GM21529 (cell line): ENCODE data around the gene AMH.
"Not testable (repeated sequence)": the region's sequence is repeated elsewhere in the genome, so short reads cannot be mapped to it uniquely, and the experiment has no call there.

Source experiments
- ATAC-seq: cut with Tn5 transposase; IDR thresholded peaks from one replicate; pipeline ENCODE4 v1.9.1; 2021; ENCODE audit not compliant: unreplicated experiment

The AMH gene

DNA sequence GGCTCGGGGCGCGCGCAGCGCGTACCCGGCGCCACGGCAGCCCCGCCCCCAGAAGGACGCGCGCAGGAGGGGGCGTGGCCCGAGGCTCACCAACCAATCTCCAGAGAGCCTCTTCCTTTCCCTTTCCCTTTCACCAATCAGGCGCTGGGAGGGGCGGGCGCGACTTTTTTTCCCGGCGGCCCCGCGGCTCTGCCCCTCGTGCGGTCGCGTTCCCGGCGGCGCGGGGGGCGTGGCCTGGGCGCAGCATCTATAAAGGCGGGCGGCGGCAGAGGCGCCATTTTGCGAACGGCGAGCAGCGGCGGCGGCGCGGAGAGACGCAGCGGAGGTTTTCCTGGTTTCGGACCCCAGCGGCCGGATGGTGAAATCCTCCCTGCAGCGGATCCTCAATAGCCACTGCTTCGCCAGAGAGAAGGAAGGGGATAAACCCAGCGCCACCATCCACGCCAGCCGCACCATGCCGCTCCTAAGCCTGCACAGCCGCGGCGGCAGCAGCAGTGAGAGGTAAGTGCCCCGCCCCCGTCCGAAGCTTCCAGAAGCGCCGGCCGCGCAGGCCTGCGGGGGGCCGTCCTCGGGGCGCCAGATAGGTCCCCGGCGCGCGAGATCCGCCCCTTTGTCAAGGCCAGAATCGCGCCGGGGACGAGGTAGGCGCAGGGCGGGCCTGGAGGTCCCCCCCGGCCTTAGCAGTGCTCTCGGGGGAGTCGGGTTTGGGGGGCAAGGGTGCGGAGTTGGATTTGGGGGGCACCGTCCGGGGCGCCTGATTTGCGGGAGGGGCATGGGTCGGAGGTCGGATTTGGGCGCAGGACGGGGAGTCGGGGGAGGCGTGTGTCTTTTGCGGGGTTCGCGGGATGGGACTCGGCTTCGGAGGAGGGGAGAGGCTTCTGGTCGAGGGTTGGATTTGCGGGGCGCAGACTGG lies 20.4 kb downstream of the AMH start:
- ATAC-seq = peak; percentile 50

DNA sequence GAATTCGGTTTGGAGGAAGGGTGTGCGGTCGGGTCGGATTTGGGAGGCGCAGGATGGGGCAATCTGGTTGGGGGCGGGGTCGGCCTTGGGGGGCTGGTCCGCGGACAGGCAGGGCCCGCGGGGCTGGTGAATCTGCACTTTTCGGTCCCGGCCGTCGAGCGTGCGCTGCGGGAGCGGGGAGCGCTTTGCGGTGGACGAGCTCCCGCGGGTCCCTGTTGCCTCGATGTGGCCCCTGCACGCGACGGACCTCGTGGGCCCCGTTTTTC lies 21.0 kb downstream of the AMH start:
- no peak for ATAC-seq

DNA sequence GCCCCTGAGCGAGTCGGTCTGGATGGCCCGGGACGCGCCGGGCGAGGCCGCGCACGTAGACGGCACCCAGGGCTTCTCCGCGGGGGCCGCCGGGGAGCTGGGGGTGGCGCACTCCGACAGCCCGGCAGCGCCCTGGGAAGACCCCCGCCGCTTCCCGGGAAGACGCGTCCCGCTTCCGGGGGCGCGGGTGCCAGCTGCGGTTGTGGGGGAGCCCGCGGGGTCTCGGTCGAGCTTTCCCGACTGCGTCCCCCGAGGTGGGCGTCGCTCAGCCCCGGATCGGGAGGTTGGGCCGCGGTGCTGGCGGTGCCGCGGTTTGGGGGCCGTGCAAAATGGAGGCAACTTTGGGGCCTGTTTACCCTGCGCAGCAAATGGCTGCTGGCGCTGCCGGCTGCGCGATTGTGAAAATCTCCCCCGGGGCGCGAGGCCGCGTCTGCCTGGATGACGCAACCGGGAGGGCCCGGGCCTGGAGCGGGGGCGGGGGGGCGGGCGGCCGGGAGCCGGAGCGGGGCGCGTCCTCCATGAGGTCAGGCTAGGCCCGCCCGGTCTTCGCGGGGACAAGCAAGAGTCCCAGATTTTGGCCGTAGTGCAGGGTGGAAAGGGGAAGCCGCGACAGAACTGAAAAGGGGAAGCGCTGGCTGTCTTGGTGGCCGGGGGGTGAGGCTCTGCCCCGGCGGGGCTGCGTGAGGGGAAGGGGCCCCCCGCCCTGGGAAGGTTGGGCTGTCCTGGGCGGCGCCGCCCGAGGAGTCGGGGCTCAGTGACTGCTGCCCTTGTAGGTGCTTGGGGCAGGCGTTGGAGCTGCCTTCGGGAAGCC lies 21.5 kb downstream of the AMH start:
- no peak for ATAC-seq

DNA sequence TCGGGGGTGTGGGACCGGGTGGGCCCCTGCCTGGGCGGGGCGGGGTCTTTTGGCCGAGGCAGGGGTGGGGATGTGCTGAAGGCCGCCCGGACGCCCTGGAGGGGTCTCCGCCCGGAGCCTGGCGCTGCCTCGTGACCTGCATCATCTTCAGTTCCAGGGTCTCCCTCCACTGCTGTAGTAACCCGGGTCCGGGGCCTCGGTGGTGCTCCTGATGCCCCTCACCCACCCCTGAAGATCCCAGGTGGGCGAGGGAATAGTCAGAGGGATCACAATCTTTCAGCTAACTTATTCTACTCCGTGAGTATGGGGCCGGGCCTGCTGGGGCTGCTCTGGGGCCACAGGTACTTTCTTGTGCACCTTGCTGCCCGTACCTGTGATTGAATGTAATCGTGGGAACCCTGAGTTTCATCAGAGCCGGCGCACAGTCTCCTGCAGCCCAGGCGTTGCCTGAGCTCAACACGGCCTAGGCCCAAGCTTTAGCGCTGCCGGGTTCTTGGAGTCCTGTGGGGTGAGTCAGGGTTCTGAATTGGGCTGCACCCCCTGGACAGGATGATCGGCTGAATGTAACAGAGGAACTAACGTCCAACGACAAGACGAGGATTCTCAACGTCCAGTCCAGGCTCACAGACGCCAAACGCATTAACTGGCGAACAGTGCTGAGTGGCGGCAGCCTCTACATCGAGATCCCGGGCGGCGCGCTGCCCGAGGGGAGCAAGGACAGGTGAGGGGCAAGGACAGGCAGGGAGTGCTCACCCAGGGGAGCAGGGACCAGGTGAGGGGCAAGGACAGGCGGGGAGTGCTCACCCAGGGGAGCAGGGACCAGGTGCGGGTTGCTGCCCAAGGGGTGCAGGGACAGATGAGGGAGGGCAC lies 22.3 kb downstream of the AMH start:
- no peak for ATAC-seq

DNA sequence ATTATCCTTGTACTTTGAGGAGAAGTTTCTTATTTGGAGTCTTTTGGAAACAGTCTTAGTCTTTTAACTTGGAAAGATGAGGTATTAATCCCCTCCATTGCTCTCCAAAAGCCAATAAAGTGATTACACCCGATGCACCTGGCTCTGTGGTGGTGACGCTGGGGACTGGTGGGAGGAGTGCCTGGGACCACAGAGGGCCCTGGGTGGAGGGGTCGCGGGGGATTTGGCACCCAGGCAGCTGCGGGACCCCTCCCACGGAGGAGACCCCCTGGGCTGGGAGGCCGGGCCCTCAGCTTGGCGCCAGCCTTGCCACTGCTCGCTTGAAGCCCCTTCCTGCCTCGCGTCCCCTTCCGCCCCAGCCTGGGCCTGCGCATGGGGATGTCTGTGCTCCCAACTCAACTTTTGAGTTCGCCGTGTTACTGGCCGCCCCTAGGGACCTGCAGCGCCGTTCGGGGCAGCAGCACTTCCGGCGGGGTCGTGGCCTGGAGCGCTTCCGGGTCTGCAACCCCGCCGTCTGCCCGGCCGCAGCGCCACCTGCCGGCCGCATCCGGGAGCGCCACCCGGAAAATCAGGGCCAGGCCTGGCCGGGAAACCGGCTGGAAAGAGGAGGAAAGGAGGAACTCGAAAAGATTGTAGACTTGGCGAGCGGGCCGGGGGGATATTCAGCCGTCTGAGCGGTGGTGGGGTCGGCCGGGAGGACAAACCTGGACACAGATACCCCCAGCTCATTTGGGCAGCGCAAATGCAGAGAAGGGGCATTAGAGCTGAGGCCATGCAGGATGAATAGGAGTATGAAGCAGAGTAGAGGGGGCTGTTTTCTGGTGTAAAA lies 24.4 kb downstream of the AMH start:
- ATAC-seq = no peak

DNA sequence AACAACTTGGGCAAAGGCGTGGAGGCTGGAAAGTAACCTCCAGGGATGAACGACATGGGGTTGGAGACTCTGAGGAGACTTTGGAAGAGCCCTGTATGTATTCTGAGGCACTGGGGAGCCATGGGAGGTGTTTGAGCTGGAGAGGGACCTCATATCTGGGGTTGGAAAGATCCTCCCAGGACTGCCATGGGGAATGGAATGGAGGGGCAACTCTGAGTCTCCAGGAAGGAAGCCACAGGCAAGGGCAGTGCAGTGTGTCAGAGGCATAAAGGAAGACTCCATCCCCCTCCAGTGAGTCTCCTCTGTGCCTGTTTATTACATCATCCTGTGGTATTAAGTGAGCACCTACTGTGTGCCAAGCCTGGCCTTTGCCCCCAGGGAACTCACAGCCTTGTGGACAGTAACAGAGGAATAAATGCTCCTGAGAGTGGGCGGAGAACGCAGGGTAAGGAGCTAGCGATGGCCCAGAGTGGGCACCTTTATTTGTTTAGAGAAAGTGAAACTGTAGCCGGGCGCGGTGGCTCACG lies 25.1 kb downstream of the AMH start:
- no peak for ATAC-seq

DNA sequence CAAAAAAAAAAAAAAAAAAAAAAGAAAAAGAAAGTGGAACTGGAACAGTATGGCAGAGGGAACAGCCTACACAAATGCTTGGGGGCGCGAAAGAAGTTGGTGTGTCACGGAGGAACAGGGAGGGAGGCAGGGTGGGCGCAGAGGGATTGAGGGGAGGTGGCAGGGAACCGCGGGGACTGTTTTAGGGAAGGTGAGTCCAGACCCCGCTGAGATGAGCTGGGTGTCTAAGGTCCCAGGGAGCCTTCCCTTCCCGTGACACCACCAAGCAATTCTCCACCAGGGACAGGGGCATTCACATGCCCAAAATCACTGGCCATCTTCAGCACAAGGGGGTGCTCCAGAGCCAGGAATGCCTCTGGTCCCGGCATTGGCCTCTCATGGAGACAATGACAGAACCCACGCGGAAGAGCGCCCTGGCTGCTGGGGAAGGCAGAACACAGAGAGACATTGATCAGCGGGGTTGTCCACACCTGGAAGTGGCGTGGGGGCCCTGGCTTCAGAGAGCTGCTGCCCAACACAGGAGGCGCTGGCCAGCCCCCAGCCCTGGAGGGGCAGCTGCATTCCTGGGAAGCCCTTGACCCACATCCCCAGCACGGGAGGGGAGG lies 25.9 kb downstream of the AMH start:
- ATAC-seq = no peak

DNA sequence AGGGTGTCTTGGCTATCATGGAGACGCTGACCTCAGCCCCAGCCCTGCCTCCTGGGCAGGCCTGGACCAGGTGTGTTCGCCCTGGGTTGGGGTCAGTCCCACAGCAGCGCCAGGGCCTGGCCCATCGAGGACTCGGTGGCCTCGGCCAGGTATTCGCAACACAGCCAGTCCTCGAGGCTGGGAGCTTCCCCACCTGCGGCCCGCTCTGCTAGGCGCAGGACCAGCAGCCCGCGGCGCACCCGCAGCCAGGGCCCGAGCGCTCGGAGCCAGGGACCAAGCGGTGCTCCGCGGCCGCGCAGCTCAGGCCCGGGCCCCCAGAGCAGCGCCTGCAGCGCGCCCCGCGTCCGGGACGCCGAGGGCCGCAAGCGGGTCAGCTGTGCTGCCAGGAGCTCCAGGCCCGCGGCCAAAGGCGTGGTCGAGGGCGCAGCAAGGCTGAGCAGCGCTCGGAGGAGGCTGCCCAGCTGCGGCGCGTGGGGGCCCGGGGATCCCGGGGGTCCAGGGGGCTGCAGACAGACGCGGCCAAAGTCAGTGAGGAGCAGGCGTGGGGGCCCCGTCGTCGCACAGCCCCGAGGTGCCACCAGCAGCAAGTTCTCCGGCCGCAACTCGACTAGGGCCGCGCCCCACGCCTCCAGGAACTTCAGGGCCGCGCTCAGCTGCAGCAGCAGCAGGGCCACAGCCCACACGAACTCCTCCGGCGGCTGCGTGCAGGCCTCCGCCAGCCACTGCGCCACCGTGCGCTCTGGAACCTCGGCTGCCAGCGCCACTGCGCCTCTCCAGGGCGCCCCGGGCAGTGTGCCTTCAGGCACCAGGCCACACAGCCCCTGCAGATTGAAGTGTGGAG lies 26.7 kb downstream of the AMH start:
- no peak for ATAC-seq

DNA sequence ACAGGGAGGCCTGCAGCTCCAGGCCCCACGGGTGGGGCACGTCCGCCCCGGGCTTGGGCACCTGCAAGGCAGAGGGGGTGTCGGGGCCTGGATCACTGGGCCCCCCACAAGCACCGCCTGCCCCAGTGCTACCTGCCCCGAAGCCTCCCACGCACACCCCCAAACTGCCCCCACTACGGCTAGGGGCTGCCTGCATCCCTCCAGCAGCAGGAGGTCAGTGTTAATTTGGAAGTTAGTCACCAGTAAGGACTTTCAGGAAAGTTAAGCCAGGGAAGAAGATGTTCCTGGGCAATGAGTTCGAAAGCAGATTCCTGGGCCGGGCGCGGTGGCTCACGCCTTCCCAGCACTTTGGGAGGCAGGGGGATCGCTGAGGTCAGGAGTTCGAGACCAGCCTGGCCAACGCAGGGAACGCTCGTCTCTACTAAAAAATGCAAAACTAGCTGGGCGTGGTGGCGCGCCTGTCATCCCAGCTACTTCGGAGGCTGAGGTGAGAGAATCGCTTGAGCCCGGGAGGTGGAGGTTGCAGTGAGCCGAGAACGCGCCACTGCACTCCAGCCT lies 27.4 kb downstream of the AMH start:
- no peak for ATAC-seq

DNA sequence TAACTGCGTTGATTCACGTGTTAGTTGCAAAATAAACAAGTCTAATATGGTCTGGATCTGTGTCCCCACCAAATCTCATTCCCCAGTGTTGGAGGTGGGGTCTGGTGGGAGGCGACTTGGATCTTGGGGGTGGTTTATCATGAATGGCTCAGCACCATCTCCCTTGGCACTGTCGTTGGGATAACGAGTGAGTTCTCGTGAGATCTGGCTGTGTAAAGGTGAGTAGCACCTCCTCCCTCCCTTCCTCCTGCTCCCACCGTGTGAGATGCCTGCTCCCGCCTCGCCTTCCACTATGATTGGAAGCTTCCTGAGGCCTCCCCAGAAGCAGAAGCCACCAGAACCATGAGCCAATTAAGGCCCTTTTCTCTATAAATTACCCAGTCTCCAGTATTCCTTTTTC lies 28.0 kb downstream of the AMH start:
- ATAC-seq = no peak

DNA sequence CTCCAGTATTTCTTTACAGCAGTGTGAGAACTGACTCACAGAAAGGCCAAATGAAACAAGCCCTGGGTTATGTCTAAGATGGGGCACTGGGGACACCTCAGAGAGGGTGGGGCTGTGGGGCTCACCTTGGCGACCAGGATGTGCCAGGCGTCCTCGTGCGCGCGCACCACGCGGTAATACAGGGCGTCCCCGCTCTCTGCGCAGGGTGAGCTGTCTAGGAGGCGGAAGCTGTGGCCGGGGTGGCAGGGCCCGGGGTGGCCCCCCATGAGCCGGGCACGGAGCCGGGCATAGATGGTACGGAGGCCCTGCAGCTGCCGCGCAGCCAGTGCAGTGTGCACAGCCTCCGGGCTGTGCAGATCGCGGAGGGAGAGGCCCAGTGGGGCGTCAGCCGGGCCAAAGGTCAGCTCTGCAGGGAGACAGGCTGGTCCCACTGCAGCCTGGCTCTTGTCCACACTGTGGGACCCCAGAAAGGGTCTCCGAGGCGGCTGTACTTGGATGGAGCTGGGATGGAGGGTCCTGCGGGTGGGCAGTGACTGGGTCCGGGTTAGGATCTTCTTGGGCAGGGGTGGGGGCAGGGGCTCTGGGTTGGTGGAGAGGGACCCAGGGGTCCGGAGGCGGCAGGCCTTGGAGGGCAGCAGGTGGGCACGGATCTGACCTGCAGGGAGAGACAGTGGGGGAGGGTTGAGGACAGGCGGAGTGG lies 29.5 kb downstream of the AMH start:
- ATAC-seq = no peak

DNA sequence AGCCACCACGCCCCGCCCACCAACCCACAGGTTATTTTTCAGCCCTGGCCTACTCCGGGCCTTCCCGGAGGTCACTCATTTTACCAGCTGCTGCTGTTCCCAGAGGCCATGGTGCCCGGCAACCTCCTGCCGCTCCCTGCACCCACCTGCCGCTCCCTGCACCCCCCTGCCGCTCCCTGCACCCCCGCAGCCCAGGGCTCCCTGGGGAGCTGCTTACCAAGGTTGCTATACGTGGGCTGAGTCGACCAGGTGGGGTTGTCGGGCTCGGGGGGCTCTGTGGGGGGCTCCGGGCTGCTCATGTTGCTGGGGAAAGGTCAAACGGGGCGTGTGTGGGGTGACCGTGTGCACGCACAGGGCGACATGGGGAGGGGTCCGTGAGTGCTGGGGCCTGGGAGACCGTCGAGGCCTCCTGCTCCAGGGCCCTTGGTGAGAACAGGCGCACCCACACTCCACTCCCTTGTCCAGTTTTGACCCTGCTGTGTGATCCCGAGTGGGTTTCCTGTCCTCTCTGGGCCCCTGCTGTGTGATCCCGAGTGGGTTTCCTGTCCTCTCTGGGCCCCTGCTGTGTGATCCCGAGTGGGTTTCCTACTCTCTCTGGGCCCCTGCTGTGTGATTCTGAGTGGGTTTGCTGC lies 31.6 kb downstream of the AMH start:
- no peak for ATAC-seq

DNA sequence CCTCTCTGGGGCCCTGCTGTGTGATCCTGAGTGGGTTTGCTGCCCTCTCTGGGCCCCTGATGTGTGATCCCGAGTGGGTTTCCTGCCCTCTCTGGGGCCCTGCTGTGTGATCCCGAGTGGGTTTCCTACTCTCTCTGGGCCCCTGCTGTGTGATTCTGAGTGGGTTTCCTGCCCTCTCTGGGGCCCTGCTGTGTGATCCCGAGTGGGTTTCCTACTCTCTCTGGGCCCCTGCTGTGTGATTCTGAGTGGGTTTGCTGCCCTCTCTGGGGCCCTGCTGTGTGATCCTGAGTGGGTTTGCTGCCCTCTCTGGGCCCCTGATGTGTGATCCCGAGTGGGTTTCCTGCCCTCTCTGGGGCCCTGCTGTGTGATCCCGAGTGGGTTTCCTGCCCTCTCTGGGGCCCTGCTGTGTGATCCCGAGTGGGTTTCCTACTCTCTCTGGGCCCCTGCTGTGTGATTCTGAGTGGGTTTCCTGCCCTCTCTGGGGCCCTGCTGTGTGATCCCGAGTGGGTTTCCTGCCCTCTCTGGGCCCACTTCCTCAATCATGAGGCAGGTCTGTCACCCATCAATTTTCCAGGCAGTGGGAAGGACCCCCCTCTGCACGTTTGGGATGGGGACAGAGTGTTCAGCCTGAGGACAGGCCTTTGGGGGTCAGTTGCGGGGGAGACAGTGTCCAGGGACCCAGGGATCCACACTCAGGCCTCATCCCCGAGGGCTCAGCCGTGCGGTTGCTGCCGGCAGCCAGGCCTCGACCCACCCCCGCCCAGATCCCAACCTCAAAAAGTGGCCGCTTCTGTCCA lies 32.3 kb downstream of the AMH start:
- ATAC-seq = not testable (repeated sequence)

DNA sequence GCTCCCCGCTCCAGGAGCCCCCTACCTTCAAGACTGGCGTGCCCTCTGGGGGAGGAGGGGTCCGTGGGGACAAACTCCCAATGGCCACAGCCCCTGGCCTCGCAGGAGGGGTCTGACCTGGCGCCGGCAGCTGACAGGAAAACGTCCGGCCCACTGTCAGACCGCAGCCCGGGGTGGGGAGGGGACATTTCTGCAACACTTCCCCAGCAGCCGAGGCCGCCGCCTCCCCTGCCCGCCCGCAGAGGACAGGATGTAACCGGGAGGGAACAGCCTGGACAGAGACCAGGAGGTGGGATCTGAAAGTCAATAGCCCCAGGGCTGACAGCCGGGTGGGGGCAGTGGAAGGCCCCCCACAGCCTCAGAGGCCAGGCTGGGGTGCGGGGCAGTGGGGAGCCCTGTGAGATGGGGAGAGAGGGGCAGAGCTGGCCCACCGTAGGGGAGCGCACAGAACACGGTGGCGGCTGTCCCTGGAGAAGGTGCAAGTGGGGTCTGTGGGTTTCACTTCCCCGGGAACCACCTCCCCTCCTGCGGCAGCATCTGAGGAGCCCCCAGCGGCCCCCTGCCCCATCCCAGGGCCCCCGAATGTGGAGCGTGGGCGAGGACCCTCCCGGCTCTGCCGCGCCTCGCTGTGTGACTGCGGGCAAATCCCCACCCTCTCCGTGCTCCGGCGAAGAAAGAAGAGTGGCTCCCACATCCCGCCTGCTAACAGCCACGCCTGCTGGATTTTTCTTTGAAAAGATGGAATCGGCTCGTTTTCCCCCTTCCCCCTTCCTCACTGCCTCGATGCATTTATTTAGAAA lies 33.1 kb downstream of the AMH start, which contains the start of gene PEAK3:
Gene PEAK3, minus strand, starts transcription at position 114 of the 800 bp plus-strand sequence. CDS start 1,244 bp downstream, outside the sequence.
- ATAC-seq = no peak

DNA sequence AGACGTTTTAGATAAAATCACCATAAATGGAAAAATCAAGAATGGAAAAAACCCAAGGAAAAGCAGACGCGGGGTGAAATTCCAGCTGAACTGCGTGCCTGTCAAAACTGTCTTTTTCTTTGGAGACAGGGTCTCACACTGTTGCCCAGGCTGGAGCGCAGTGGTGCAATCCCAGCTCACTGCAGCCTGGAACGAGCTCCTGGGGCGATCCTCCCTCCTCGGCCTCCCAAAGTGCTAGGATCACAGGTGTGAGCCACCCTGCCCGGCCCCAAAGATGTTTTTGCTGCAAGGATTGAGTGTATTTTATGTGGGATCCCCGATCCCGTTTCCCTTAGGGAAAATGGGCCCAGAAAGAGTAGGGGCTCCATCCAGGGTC lies 33.7 kb downstream of the AMH start:
- no peak for ATAC-seq
